ENCODE measurements around the gene LDLRAD3. TPM values are rescaled to one million over a fixed set of nuclear protein-coding genes. Genes with fewer than 3 reads are reported as not detected.

The LDLRAD3 gene
- total and polyA plus RNA-seq, 7 experiments from 2014 or later = 0.08 to 6.9 (median 0.41) TPM; not detected in 3

DNA sequence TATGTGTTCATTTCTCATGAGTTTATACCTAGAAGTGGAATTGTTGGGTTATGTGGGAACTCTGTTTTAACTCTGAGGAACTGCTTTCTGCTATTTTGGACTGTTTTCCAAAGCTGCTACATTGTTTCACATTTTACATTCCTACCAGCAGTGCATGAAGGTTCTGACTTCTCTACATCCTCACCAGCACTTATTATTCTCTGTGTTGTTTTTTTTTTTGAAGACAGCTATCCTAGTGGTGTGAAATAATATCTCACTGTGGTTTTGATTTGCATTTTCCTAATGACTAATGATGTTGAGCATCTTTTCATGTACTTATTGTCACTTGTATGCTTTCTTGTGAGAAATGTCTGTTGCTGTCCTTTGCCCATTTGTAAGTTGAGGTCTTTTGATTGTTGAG lies 175.4 kb downstream of the LDLRAD3 start:
- ChIA-PET CTCF (no interaction called here), POLR2A (no interaction called here)
- Histone ChIP-seq H3K4me1 (ENCODE audit: control insufficient read depth in 2 of 2, insufficient read depth in 2 of 2, low read length in 2 of 2) (no peaks in the 10 kb centered on the region), H3K27me3 (ENCODE audit: control insufficient read depth in 2 of 2, insufficient read depth in 2 of 2, low read length in 2 of 2) (no peaks in the 10 kb centered on the region), H3K36me3 (ENCODE audit: control insufficient read depth in 2 of 3, insufficient read depth in 3 of 3, low read length in 3 of 3) (no peaks in the 10 kb centered on the region), H3K27ac (ENCODE audit: low read depth, low read length) (no peak overlapping the region), H3K4me3 (ENCODE audit: low read length) (no peak overlapping the region), H3K9me3 (ENCODE audit: control insufficient read depth in 2 of 3, low read length in 3 of 3) (no peaks in the 10 kb centered on the region)
- H3K4me3 Mint-ChIP-seq = no peak overlapping the region
- DNase-seq (no peak), ATAC-seq (no peak)
- H3K9me3 Mint-ChIP-seq = peaks cover 0 to 15% (median 4%) of the 10 kb centered on the region in 11 donors
- H3K27ac Mint-ChIP-seq = no peak overlapping the region
- H3K27me3 Mint-ChIP-seq = peaks cover 0 to 12% (median 9%) of the 10 kb centered on the region in 5 donors
- H3K4me1 Mint-ChIP-seq = peaks cover 0 to 2% (median 0%) of the 10 kb centered on the region in 7 donors
- H3K36me3 Mint-ChIP-seq = peaks cover 0 to 4% (median 0%) of the 10 kb centered on the region in 5 donors
- intact Hi-C loops (cut with micrococcal nuclease) = no loop called here

DNA sequence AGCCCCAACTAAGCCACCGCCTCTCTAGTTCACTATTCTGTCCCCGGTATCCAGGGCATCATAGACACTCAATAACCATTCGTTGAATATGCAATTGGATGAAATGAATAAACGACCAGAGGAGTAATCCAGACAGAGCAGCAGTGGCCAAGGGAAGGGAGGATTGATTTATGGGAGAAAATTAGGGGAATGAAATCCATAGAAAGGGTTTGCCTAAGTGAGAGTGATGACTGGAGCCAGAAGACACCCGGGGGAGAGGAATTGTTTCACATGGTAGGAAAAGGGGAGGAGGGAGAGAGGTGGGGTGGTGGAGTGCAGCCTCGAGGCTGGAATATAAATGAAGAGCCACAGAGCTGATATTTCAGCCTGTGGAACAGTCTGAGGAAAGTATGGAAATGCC lies 177.2 kb downstream of the LDLRAD3 start:
- no peak overlapping the region for H3K4me3 ChIP-seq (ENCODE audit: low read length)
- intact Hi-C loops (cut with micrococcal nuclease) = no loop called here
- no peaks in the 10 kb centered on the region for H3K9me3 ChIP-seq (ENCODE audit: control insufficient read depth in 2 of 3, low read length in 3 of 3)
- Mint-ChIP-seq H3K27ac (no peak overlapping the region), H3K4me1 (peaks cover 0 to 2% (median 0%) of the 10 kb centered on the region in 7 donors), H3K27me3 (peaks cover under 1 to 20% (median 9%) of the 10 kb centered on the region in 5 donors), H3K36me3 (no peaks in the 10 kb centered on the region), H3K4me3 (no peak overlapping the region), H3K9me3 (peaks cover 0 to 3% (median 0%) of the 10 kb centered on the region in 11 donors)
- no peaks in the 10 kb centered on the region for H3K36me3 ChIP-seq (ENCODE audit: control insufficient read depth in 2 of 3, insufficient read depth in 3 of 3, low read length in 3 of 3)
- ChIA-PET POLR2A (no interaction called here), CTCF (no interaction called here)
- H3K27ac ChIP-seq (ENCODE audit: low read depth, low read length) = no peak overlapping the region
- H3K27me3 ChIP-seq (ENCODE audit: control insufficient read depth in 2 of 2, insufficient read depth in 2 of 2, low read length in 2 of 2) = no peaks in the 10 kb centered on the region
- ATAC-seq (no peak), DNase-seq (no peak)
- no peaks in the 10 kb centered on the region for H3K4me1 ChIP-seq (ENCODE audit: control insufficient read depth in 2 of 2, insufficient read depth in 2 of 2, low read length in 2 of 2)

DNA sequence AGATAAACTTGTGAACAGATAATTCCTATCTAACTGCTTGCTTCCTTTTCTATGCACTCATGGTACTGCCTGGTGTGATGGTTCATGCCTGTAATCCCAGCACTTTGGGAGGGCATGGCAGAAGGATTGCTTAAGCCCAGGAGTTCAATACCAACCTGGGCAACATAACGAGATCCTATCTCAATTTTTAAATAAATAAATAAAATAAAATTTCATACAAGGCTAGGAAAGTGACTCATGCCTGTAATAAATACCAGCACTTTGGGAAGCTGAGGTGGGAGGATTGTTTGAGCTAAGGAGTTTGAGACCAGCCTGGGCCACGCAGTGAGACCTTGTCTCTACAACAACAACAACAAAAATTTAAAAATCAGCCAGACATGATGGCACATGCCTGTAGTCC lies 178.8 kb downstream of the LDLRAD3 start:
- Mint-ChIP-seq H3K36me3 (no peaks in the 10 kb centered on the region), H3K27me3 (peaks cover 2 to 24% (median 13%) of the 10 kb centered on the region in 5 donors), H3K4me1 (peaks cover 0 to 2% (median 0%) of the 10 kb centered on the region in 7 donors), H3K27ac (no peak overlapping the region), H3K9me3 (no peaks in the 10 kb centered on the region), H3K4me3 (no peak overlapping the region)
- no peak overlapping the region for H3K4me3 ChIP-seq (ENCODE audit: low read length)
- POLR2A ChIA-PET = no interaction called here
- CTCF ChIA-PET = no interaction called here
- no peak for DNase-seq
- ATAC-seq = no peak
- H3K27ac ChIP-seq (ENCODE audit: low read depth, low read length) = no peak overlapping the region
- H3K27me3 ChIP-seq (ENCODE audit: control insufficient read depth in 2 of 2, insufficient read depth in 2 of 2, low read length in 2 of 2) = no peaks in the 10 kb centered on the region
- intact Hi-C loops (cut with micrococcal nuclease) = no loop called here
- H3K4me1 ChIP-seq (ENCODE audit: control insufficient read depth in 2 of 2, insufficient read depth in 2 of 2, low read length in 2 of 2) = no peaks in the 10 kb centered on the region
- no peaks in the 10 kb centered on the region for H3K9me3 ChIP-seq (ENCODE audit: control insufficient read depth in 2 of 3, low read length in 3 of 3)
- H3K36me3 ChIP-seq (ENCODE audit: control insufficient read depth in 2 of 3, insufficient read depth in 3 of 3, low read length in 3 of 3) = no peaks in the 10 kb centered on the region

DNA sequence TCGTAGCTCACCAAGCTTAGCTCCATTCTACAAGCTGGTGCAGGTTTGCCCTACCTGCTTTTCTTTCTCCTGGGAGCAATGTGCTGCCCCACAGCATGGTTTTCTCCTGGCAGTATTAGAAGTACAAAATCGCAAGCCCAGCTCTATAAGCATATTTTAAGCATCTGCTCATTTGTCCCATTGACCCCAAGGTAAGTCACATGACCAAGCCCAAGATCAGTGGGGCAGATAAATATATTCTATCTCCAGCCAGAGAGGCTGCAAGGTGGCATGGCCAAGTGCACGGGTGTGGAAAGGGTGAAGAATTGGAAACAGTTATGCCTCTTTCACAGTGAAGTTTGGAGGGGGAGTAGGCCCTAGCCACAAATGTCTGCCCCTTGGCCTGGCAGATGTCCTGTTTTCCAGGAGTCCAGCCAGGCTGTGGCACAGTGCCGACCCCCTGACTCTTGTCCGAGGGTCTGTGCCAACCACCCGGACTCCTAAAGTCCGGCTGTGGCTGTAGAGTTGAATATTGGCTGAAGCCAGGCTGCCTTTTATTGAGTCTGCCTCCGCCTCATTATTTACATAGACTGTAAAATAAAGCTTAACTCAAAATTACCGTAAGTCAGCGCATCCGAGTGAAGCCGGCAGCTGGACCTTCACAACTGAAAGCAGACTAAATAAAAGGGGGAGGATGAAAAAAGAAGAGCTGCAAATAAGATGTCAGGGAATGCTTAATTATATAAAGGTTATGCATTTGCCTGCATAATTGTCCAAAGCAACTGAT lies 179.7 kb downstream of the LDLRAD3 start:
- CTCF ChIA-PET = no interaction called here
- Mint-ChIP-seq H3K27ac (no peak overlapping the region), H3K27me3 (peaks cover 2 to 24% (median 13%) of the 10 kb centered on the region in 5 donors), H3K4me3 (no peak overlapping the region), H3K36me3 (no peaks in the 10 kb centered on the region), H3K4me1 (peaks cover 0 to 2% (median 0%) of the 10 kb centered on the region in 7 donors), H3K9me3 (no peaks in the 10 kb centered on the region)
- H3K4me1 ChIP-seq (ENCODE audit: control insufficient read depth in 2 of 2, insufficient read depth in 2 of 2, low read length in 2 of 2) = no peaks in the 10 kb centered on the region
- no peaks in the 10 kb centered on the region for H3K36me3 ChIP-seq (ENCODE audit: control insufficient read depth in 2 of 3, insufficient read depth in 3 of 3, low read length in 3 of 3)
- DNase-seq (no peak), ATAC-seq (no peak)
- intact Hi-C loops (cut with micrococcal nuclease) = no loop called here
- no peak overlapping the region for H3K27ac ChIP-seq (ENCODE audit: low read depth, low read length)
- POLR2A ChIA-PET = no interaction called here
- H3K27me3 ChIP-seq (ENCODE audit: control insufficient read depth in 2 of 2, insufficient read depth in 2 of 2, low read length in 2 of 2) = no peaks in the 10 kb centered on the region
- H3K4me3 ChIP-seq (ENCODE audit: low read length) = no peak overlapping the region
- H3K9me3 ChIP-seq (ENCODE audit: control insufficient read depth in 2 of 3, low read length in 3 of 3) = no peaks in the 10 kb centered on the region

DNA sequence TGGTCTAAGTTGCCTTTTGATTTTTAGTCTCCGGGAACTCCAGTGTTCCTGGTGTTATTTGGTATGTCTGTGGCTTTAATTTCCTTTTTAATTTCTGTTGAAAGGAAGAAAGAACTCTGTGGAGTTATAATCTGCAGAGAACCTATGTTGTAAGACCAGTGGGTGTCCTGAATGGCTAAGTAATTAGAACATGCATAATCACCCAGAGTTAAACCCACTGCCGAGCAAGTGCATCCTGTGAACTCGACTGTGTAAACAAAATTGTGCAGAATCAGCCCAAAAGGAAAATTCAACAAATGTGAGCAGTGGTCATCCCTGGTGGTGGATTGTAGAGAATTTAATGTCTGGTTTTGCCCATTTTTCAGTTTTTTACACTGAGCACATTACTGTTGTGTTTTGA lies 182.8 kb downstream of the LDLRAD3 start:
- no peak overlapping the region for H3K4me3 Mint-ChIP-seq
- H3K27ac Mint-ChIP-seq = no peak overlapping the region
- H3K4me1 Mint-ChIP-seq = peaks cover 0 to 2% (median 0%) of the 10 kb centered on the region in 7 donors
- peaks cover 0 to 3% (median 0%) of the 10 kb centered on the region in 11 donors for H3K9me3 Mint-ChIP-seq
- Histone ChIP-seq H3K36me3 (ENCODE audit: control insufficient read depth in 2 of 3, insufficient read depth in 3 of 3, low read length in 3 of 3) (no peaks in the 10 kb centered on the region), H3K9me3 (ENCODE audit: control insufficient read depth in 2 of 3, low read length in 3 of 3) (no peaks in the 10 kb centered on the region), H3K27ac (ENCODE audit: low read depth, low read length) (no peak overlapping the region), H3K4me3 (ENCODE audit: low read length) (no peak overlapping the region), H3K4me1 (ENCODE audit: control insufficient read depth in 2 of 2, insufficient read depth in 2 of 2, low read length in 2 of 2) (no peaks in the 10 kb centered on the region), H3K27me3 (ENCODE audit: control insufficient read depth in 2 of 2, insufficient read depth in 2 of 2, low read length in 2 of 2) (no peaks in the 10 kb centered on the region)
- intact Hi-C loops (cut with micrococcal nuclease) = no loop called here
- DNase-seq (no peak), ATAC-seq (no peak)
- POLR2A ChIA-PET = no interaction called here
- H3K27me3 Mint-ChIP-seq = peaks cover 2 to 28% (median 14%) of the 10 kb centered on the region in 5 donors
- CTCF ChIA-PET = no interaction called here
- no peaks in the 10 kb centered on the region for H3K36me3 Mint-ChIP-seq

DNA sequence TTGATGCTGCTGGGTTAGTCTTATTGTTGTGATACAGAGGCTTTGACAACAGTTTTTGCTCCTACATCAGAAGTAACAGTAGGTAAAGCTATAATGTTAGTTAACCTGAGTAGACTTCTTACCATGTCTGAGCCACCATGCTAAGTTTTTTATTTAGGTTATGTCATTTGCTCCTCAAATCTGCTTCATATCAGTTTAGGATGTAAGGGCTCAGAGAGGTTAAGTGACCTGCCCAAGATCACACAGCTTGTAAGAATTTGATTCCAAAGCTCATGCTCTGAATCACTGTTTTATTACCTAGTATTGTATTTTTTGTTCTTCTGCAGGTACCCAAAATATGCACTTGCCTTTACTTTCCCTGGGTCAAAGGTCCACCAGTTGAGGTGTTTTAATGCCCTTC lies 183.7 kb downstream of the LDLRAD3 start:
- ATAC-seq = no peak
- Mint-ChIP-seq H3K27ac (no peak overlapping the region), H3K4me3 (no peak overlapping the region), H3K9me3 (peaks cover 0 to 3% (median 0%) of the 10 kb centered on the region in 11 donors), H3K4me1 (peaks cover 0 to 2% (median 0%) of the 10 kb centered on the region in 7 donors), H3K27me3 (peaks cover 2 to 28% (median 14%) of the 10 kb centered on the region in 5 donors), H3K36me3 (no peaks in the 10 kb centered on the region)
- POLR2A ChIA-PET = no interaction called here
- no peaks in the 10 kb centered on the region for H3K9me3 ChIP-seq (ENCODE audit: control insufficient read depth in 2 of 3, low read length in 3 of 3)
- H3K27me3 ChIP-seq (ENCODE audit: control insufficient read depth in 2 of 2, insufficient read depth in 2 of 2, low read length in 2 of 2) = no peaks in the 10 kb centered on the region
- CTCF ChIA-PET = interaction anchor here (0.7 kb wide), 1 partner anchor 42 kb away, joined by 3 read pairs; no protein-coding TSS in a partner anchor
- no peaks in the 10 kb centered on the region for H3K4me1 ChIP-seq (ENCODE audit: control insufficient read depth in 2 of 2, insufficient read depth in 2 of 2, low read length in 2 of 2)
- no peak overlapping the region for H3K4me3 ChIP-seq (ENCODE audit: low read length)
- no peaks in the 10 kb centered on the region for H3K36me3 ChIP-seq (ENCODE audit: control insufficient read depth in 2 of 3, insufficient read depth in 3 of 3, low read length in 3 of 3)
- H3K27ac ChIP-seq (ENCODE audit: low read depth, low read length) = no peak overlapping the region
- DNase-seq = no peak
- intact Hi-C loops (cut with micrococcal nuclease) = no loop called here

DNA sequence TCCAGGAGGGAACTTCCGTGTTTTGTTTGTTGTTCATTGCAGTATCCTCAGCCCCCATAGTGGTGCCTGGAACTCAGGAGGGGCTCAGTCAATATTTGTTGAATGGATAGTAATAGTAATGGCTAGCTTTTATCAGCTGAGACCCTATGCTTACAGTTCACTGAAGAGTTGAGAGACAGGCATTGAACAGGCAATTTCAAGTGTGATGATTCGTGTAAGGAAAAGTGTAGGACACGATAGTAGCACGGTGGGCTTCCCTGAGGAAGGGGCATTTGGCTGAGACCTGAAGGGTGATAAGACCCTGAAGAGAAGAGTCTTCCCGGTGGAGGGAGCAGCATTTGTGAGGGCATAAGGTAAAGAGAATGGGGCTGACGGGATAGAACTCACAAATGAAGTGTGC lies 186.1 kb downstream of the LDLRAD3 start:
- Histone ChIP-seq H3K4me3 (ENCODE audit: low read length) (no peak overlapping the region), H3K4me1 (ENCODE audit: control insufficient read depth in 2 of 2, insufficient read depth in 2 of 2, low read length in 2 of 2) (no peaks in the 10 kb centered on the region), H3K9me3 (ENCODE audit: control insufficient read depth in 2 of 3, low read length in 3 of 3) (no peaks in the 10 kb centered on the region), H3K27me3 (ENCODE audit: control insufficient read depth in 2 of 2, insufficient read depth in 2 of 2, low read length in 2 of 2) (no peaks in the 10 kb centered on the region), H3K36me3 (ENCODE audit: control insufficient read depth in 2 of 3, insufficient read depth in 3 of 3, low read length in 3 of 3) (no peaks in the 10 kb centered on the region), H3K27ac (ENCODE audit: low read depth, low read length) (no peak overlapping the region)
- peaks cover 0 to 3% (median 0%) of the 10 kb centered on the region in 11 donors for H3K9me3 Mint-ChIP-seq
- ATAC-seq = no peak
- H3K4me3 Mint-ChIP-seq = no peak overlapping the region
- no peaks in the 10 kb centered on the region for H3K4me1 Mint-ChIP-seq
- CTCF ChIA-PET = no interaction called here
- DNase-seq = no peak
- intact Hi-C loops (cut with micrococcal nuclease) = loop anchor here in 1 of 2 donors (5.0 kb wide), 1 partner anchor 513 kb away; the partner anchor contains the start of gene FJX1
- POLR2A ChIA-PET = no interaction called here
- peaks cover 2 to 28% (median 20%) of the 10 kb centered on the region in 5 donors for H3K27me3 Mint-ChIP-seq
- no peaks in the 10 kb centered on the region for H3K36me3 Mint-ChIP-seq
- H3K27ac Mint-ChIP-seq = no peak overlapping the region

Data from naive thymus-derived CD4-positive, alpha-beta T cell (primary cell).